ENCODE results near the gene PICK1.

- TF ChIP-seq MYC (IDR thresholded peaks at IDR 0.05; ENCODE audit: low read depth, low read length) (no peak), CTCF (IDR thresholded peaks at IDR 0.05; ENCODE audit: low read depth, low read length) (no peak)
These were observed 50.7 kb downstream of the PICK1 start for GRCh38 chr22:38107692-38108515.

Data from NB4 (cell line).